WTC11 (cell line): ENCODE results near the gene GIGYF2.

Experiments used
- ETV6 ChIP-seq: sonication (generic); formaldehyde crosslinking; IDR thresholded peaks from 2 replicates; pipeline ENCODE4 v1.8.1; 2022; ENCODE audit warnings: mild to moderate bottlenecking, missing genetic modification reagents
- FOXJ3 ChIP-seq: sonication (generic); formaldehyde crosslinking; IDR thresholded peaks from 2 replicates; pipeline ENCODE4 v1.9.0; 2021; ENCODE audit warnings: missing genetic modification reagents, mild to moderate bottlenecking, borderline replicate concordance
- JUN ChIP-seq: sonication (generic); formaldehyde crosslinking; IDR thresholded peaks from 2 replicates; pipeline ENCODE4 v1.8.0; 2023; ENCODE audit warnings: mild to moderate bottlenecking, missing genetic modification reagents
- MLX ChIP-seq: sonication (generic); formaldehyde crosslinking; IDR thresholded peaks from 2 replicates; pipeline ENCODE4 v1.8.1; 2023; ENCODE audit warnings: mild to moderate bottlenecking, missing genetic modification reagents, moderate library complexity
- MYBL2 ChIP-seq: sonication (generic); formaldehyde crosslinking; IDR thresholded peaks from 2 replicates; pipeline ENCODE4 v1.8.1; 2023; ENCODE audit warnings: mild to moderate bottlenecking, moderate library complexity, missing genetic modification reagents
- TEAD4 ChIP-seq: sonication (generic); formaldehyde crosslinking; IDR thresholded peaks from 2 replicates; pipeline ENCODE4 v1.8.0; 2022; ENCODE audit warnings: mild to moderate bottlenecking, missing genetic modification reagents
- TF ChIP-seq, protein P1 (sequence below): sonication (generic); formaldehyde crosslinking; IDR thresholded peaks from 2 replicates; pipeline ENCODE4 v1.8.0; 2023; ENCODE audit warnings: mild to moderate bottlenecking, missing genetic modification reagents
- TF ChIP-seq, protein P2 (sequence below): fragments of 200-600 bp; IDR thresholded peaks from 2 replicates; pipeline ENCODE4 v1.8.0; 2022; ENCODE audit warnings: antibody characterized with exemption

GRCh38 chr2:232731470-232731869 lies 34.3 kb downstream of the GIGYF2 start:
- TF ChIP-seq ETV6 (CRISPR knock-in tag) (no peak), FOXJ3 (CRISPR knock-in tag) (no peak), JUN (CRISPR knock-in tag) (no peak), MLX (CRISPR knock-in tag) (no peak), TEAD4 (CRISPR knock-in tag) (no peak), MYBL2 (CRISPR knock-in tag) (no peak)
- TF ChIP-seq, protein P1, sequence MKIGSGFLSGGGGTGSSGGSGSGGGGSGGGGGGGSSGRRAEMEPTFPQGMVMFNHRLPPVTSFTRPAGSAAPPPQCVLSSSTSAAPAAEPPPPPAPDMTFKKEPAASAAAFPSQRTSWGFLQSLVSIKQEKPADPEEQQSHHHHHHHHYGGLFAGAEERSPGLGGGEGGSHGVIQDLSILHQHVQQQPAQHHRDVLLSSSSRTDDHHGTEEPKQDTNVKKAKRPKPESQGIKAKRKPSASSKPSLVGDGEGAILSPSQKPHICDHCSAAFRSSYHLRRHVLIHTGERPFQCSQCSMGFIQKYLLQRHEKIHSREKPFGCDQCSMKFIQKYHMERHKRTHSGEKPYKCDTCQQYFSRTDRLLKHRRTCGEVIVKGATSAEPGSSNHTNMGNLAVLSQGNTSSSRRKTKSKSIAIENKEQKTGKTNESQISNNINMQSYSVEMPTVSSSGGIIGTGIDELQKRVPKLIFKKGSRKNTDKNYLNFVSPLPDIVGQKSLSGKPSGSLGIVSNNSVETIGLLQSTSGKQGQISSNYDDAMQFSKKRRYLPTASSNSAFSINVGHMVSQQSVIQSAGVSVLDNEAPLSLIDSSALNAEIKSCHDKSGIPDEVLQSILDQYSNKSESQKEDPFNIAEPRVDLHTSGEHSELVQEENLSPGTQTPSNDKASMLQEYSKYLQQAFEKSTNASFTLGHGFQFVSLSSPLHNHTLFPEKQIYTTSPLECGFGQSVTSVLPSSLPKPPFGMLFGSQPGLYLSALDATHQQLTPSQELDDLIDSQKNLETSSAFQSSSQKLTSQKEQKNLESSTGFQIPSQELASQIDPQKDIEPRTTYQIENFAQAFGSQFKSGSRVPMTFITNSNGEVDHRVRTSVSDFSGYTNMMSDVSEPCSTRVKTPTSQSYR (CRISPR knock-in tag), result no peak
- TF ChIP-seq, protein P2, sequence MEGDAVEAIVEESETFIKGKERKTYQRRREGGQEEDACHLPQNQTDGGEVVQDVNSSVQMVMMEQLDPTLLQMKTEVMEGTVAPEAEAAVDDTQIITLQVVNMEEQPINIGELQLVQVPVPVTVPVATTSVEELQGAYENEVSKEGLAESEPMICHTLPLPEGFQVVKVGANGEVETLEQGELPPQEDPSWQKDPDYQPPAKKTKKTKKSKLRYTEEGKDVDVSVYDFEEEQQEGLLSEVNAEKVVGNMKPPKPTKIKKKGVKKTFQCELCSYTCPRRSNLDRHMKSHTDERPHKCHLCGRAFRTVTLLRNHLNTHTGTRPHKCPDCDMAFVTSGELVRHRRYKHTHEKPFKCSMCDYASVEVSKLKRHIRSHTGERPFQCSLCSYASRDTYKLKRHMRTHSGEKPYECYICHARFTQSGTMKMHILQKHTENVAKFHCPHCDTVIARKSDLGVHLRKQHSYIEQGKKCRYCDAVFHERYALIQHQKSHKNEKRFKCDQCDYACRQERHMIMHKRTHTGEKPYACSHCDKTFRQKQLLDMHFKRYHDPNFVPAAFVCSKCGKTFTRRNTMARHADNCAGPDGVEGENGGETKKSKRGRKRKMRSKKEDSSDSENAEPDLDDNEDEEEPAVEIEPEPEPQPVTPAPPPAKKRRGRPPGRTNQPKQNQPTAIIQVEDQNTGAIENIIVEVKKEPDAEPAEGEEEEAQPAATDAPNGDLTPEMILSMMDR, result no peak
